GM21390 (cell line): ENCODE measurements around the gene ST8SIA2.
"Not testable (repeated sequence)": the region's sequence is repeated elsewhere in the genome, so short reads cannot be mapped to it uniquely, and the experiment has no call there.

Experiments used
- ATAC-seq: cut with Tn5 transposase; IDR thresholded peaks from one replicate; pipeline ENCODE4 v1.9.1; 2021; ENCODE audit not compliant: unreplicated experiment

ST8SIA2 gene

DNA sequence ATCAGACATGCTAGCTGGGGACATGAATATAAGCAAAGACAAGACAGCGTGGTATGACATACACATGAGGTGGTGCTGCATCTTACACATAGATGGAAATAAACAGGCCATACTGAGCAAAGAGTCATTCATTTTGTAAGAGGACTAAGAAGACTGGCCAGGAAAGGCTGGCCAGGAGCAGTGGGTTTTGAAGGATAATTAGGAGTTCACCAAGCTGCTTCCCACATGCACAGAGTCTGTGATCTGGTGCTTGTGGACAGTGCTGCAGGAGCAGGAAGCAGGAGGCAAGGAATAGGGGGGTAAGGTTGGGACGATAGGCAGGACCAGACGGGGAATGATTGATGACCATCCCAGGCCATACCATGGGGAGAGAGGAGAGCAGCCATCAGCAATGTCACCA lies 41.5 kb downstream of the ST8SIA2 start:
- no peak for ATAC-seq

DNA sequence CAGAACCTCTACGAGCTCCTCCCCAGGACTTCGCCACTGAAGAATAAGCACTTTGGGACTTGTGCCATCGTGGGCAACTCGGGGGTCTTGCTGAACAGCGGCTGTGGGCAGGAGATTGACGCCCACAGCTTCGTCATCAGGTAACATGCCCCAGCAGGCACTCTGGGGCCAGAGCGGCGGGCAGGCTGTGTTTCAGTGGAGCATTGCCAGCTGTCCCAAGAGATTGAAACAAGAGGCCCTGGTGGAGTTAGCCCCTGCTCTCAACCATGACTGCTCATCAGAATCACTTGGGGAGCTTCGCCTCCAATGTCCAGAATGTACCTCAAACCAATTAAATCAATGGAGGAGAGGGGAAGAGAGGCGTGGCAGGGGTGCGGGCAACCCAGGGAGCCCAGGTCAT lies 44.8 kb downstream of the ST8SIA2 start:
- ATAC-seq, result no peak

GRCh38 chr15:92443381-92443780 lies 49.7 kb downstream of the ST8SIA2 start:
- no peak for ATAC-seq

GRCh38 chr15:92444631-92445030 lies 51.0 kb downstream of the ST8SIA2 start:
- ATAC-seq, result no peak

GRCh38 chr15:92448370-92448769 lies 54.7 kb downstream of the ST8SIA2 start:
- no peak for ATAC-seq

GRCh38 chr15:92449476-92449875 lies 55.8 kb downstream of the ST8SIA2 start:
- no peak for ATAC-seq

DNA sequence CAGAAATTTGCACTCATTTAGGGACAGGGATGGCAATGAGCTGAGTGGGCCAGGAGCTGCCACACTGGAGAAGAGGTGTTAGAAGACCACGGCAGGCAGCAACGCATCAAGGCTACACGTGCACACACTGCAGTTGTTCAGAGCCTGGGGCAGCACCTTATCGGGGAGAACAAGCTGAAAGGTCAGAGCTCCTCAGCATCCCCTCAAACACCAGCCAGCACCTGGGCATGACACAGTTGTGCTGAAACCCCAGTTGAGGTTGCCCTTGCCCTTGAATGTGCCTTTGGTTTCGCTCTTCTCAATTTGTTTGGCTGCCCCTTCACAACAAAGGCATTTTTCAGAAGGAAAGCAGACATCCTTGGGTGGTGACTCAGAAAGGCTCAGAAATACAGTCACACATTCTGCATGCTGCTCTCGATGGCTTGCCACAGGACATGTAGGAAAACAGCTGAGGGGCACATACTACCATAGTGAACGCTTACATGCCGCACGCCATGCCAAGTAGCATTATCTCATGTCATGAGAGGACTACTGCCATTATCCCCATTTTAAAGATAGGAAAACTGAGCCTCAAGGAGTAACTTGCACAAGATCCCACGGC lies 57.6 kb downstream of the ST8SIA2 start:
- no peak for ATAC-seq

GRCh38 chr15:92452143-92452542 lies 58.5 kb downstream of the ST8SIA2 start:
- no peak for ATAC-seq

DNA sequence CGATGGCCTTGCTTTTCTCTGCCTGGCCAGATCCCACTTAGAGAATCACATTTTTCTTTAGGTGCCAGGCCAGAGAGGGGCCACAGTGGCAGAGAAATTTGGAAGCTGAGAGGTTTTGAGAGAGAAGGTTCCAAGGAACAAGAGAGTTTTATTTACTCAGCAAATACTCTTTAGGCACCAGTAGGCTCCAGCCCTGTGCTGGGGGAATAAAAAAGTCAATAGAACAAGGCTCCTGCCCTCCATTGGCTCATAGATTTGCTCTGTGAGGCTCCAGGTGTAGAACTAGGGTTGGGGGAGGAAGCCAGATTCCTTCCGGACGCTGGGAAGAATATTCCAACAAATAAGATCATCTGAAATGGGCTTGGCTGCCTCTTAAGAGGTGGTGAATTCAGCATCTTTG lies 59.9 kb downstream of the ST8SIA2 start:
- ATAC-seq, result no peak

GRCh38 chr15:92454555-92455105 lies 60.9 kb downstream of the ST8SIA2 start:
- no peak for ATAC-seq

- no peak for ATAC-seq
These were observed 61.6 kb downstream of the ST8SIA2 start for GRCh38 chr15:92455271-92455670.

GRCh38 chr15:92457471-92458041 lies 63.9 kb downstream of the ST8SIA2 start:
- ATAC-seq, result no peak

DNA sequence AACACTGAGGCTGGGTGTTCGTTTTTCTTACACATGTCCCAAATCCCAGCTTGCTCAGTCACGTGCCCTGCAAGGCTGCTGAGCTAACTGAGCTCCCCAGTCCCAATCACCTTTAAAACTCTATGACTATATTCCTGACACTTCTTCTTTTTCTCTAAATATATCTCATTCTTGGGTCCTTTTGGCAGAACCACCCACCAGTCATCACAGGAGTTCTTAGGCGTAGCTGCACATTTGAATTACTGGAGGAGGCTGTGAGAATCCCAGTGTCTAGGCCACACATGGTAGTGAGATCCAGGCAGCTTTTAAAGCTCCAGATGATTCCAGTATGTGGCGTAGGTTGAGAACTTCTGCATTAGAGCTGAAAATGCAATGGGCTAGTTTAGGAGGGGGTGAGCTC lies 66.3 kb downstream of the ST8SIA2 start:
- ATAC-seq, result no peak

GRCh38 chr15:92462424-92463125 lies 68.9 kb downstream of the ST8SIA2 start:
- no peak for ATAC-seq

GRCh38 chr15:92463352-92463751 lies 69.7 kb downstream of the ST8SIA2 start:
- ATAC-seq, result no peak

DNA sequence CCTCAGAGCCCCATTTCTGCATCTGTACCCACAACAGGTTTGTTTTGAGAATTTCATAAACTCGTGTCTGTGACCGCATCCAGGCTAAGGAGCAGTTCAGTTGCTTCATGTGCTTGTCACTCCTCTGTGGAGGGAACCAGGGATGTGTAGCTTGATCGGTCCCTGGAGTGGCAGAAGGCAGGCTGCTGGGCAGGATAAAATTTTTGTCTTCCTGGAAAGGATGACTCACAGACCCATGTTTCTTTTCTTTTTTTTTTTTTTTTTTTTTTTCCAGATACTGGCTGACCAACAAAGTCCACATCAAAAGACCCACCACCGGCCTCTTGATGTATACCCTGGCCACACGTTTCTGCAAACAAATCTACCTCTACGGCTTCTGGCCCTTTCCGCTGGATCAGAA lies 70.1 kb downstream of the ST8SIA2 start:
- ATAC-seq, result no peak

DNA sequence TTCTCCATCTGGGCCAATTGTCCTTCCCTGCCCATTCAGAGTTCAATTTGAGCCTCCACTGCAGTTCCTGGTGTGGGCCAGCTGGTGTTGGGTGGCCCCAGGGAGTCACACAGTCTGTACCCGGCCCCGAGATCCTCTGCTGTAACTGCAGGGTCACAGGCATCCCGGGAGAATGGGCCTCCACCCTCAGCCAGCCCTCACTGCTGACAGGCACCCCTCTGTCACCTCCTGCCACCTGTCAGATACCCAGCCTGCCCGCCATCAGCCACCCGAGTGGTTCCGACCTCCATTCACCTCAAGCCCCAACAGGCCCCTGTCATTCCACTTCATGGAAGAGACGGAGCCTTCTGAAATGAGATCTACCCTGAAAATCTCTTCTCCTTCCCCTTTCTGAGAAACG lies 73.2 kb downstream of the ST8SIA2 start:
- ATAC-seq, result no peak

DNA sequence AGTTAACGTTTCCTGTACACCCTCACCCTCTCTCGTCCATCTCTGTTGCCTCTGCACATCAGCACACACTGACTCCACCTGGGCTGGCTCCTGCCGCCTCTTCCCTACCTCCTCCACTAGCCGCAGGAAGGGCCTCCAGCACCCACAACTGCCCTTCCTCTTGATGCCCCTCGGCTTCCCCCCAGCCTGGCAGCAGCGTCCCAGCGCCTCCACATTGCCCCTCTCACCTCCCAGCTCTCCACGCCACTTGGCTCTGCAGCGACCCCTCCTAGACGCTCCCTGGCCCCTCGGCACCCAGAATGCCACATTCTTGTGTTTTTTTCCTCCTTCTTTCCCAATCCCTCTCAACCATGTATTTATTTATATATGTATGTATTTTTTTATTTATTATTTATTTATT lies 73.6 kb downstream of the ST8SIA2 start:
- ATAC-seq, result no peak

DNA sequence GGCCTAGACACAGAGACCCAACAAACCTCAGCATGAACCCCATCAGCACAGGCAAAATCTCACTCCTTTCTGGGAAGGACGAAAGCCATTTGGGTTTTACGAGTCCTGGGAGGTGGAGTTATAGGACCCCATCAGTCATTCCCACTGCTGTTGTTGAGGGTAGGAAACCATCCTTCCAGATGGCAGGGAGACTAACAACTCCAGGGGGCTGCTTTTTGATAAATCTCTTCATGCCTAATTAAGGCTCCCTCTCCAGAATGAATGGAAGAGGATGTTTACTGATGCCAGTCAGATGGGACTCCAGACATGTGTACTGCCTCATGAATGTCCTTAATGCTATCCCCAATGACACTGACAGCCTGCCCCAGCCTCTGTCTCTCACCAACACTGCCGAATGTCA lies 75.3 kb downstream of the ST8SIA2 start:
- ATAC-seq, result no peak

DNA sequence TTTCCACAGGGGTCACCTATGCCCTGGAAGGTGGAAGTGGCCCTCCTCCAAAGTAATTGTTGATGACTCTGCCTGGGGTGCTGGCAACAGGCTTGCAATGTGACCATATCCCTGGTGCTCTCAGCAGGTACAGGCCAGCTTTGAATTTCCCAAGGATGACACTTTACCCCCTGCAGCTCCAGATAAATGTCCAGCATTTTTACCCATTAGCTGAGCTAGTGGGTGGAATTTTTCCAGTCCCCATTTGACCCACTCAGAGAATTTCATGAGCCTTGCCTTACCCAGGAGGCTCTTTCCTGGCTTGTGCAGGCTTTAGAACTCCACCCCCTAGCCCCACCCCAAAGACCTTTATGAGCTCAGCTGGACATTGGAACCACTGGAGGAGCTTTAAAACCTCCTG lies 77.6 kb downstream of the ST8SIA2 start:
- no peak for ATAC-seq

- no peak for ATAC-seq
These were observed 80.1 kb downstream of the ST8SIA2 start for GRCh38 chr15:92473756-92474155.

DNA sequence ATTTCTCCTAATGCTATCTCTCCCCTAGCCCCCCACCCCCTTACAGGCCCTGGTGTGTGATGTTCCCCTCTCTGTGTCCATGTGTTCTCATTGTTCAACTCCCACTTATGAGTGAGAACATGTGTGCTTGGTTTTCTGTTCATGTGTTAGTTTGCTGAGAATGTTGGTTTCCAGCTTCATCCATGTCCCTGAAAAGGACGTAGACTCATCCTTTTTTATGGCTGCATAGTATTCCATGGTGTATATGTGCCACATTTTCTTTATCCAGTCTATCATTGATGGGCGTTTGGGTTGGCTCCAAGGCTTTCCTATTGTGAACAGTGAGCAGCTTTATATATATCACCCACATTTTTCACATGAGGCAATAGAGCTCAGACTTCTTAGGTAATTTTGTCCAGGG lies 86.0 kb downstream of the ST8SIA2 start:
- ATAC-seq, result not testable (repeated sequence)
